Measurements from ENCODE around the gene CELA3A.
"Not testable (repeated sequence)": the region's sequence is repeated elsewhere in the genome, so short reads cannot be mapped to it uniquely, and the experiment has no call there.

CELA3A gene

GRCh38 chr1:22002461-22002860, 1.0 kb downstream of the CELA3A start:
- WGBS: 90% methylated on average over 1 of the region's 5 CpGs
- H3K23ac ChIP-seq (ENCODE audit: low read length in 2 of 2); H2BK12ac ChIP-seq (ENCODE audit: low read length in 2 of 2); H2BK120ac ChIP-seq (ENCODE audit: low read depth, low read length); H3K9ac ChIP-seq (ENCODE audit: low read length); H2BK5ac ChIP-seq (ENCODE audit: low read depth, low read length, poor library complexity, severe bottlenecking); DNase-seq; H3K18ac ChIP-seq (ENCODE audit: low read depth in 1 of 2, low read length in 2 of 2); H2AK5ac ChIP-seq (ENCODE audit: low read length, severe bottlenecking); H3K4me3 ChIP-seq (ENCODE audit: insufficient read depth in 1 of 2, low read depth in 1 of 2, low read length in 2 of 2); H4K91ac ChIP-seq (ENCODE audit: low read length); H3K14ac ChIP-seq (ENCODE audit: low read length in 2 of 2); H3K9me3 ChIP-seq (ENCODE audit: control insufficient read depth, low read length); H3K36me3 ChIP-seq (ENCODE audit: control insufficient read depth in 1 of 2, insufficient read depth in 2 of 2, low read depth in 1 of 2, low read length in 2 of 2); H3K4me2 ChIP-seq (ENCODE audit: low read length, poor library complexity, severe bottlenecking); H3K4ac ChIP-seq (ENCODE audit: low read depth in 1 of 2, low read length in 2 of 2); H3K4me1 ChIP-seq (ENCODE audit: control insufficient read depth, insufficient read depth, low read depth, low read length); H3K27ac ChIP-seq (ENCODE audit: low read length, poor library complexity, severe bottlenecking); H2BK15ac ChIP-seq (ENCODE audit: low read depth, poor library complexity, severe bottlenecking); H3K27me3 ChIP-seq (ENCODE audit: control insufficient read depth in 1 of 2, insufficient read depth in 1 of 2, low read length in 2 of 2); H2AFZ ChIP-seq (ENCODE audit: low read depth, low read length); H4K8ac ChIP-seq (ENCODE audit: low read length); H3K79me1 ChIP-seq (replicated peaks; ENCODE audit: low read length, poor library complexity, severe bottlenecking): not testable (repeated sequence)

DNA sequence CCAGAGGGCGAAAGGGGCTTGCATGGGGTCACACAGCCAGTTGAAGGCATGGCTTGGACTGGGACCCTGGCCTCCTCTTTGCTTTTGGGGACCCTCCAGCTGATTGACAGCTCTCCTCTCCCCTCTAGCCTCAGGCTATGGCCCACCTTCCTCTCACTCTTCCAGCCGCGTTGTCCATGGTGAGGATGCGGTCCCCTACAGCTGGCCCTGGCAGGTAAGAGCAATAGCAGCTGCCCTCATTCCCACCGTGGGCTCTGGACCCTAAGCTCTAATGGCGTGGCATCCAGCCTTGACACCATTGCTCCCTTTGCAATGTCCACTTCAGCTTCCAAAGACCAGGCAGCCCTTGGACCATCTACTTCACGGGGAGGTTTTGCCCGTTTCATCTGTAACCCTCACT, 1.4 kb downstream of the CELA3A start:
- not testable (repeated sequence) for H2BK5ac ChIP-seq (ENCODE audit: low read depth, low read length, poor library complexity, severe bottlenecking); H3K14ac ChIP-seq (ENCODE audit: low read length in 2 of 2); H2AFZ ChIP-seq (ENCODE audit: low read depth, low read length); H3K4ac ChIP-seq (ENCODE audit: low read depth in 1 of 2, low read length in 2 of 2); H3K4me1 ChIP-seq (ENCODE audit: control insufficient read depth, insufficient read depth, low read depth, low read length); H3K9me3 ChIP-seq (ENCODE audit: control insufficient read depth, low read length); H2AK5ac ChIP-seq (ENCODE audit: low read length, severe bottlenecking); H4K91ac ChIP-seq (ENCODE audit: low read length); H3K23ac ChIP-seq (ENCODE audit: low read length in 2 of 2); H3K18ac ChIP-seq (ENCODE audit: low read depth in 1 of 2, low read length in 2 of 2); H3K9ac ChIP-seq (ENCODE audit: low read length); H3K27me3 ChIP-seq (ENCODE audit: control insufficient read depth in 1 of 2, insufficient read depth in 1 of 2, low read length in 2 of 2); H3K27ac ChIP-seq (ENCODE audit: low read length, poor library complexity, severe bottlenecking); H3K79me1 ChIP-seq (replicated peaks; ENCODE audit: low read length, poor library complexity, severe bottlenecking); H2BK15ac ChIP-seq (ENCODE audit: low read depth, poor library complexity, severe bottlenecking); DNase-seq; H2BK12ac ChIP-seq (ENCODE audit: low read length in 2 of 2); H4K8ac ChIP-seq (ENCODE audit: low read length); H3K36me3 ChIP-seq (ENCODE audit: control insufficient read depth in 1 of 2, insufficient read depth in 2 of 2, low read depth in 1 of 2, low read length in 2 of 2); H2BK120ac ChIP-seq (ENCODE audit: low read depth, low read length); H3K4me2 ChIP-seq (ENCODE audit: low read length, poor library complexity, severe bottlenecking); H3K4me3 ChIP-seq (ENCODE audit: insufficient read depth in 1 of 2, low read depth in 1 of 2, low read length in 2 of 2)
- WGBS: 85% methylated on average over 8 of the region's 8 CpGs

DNA sequence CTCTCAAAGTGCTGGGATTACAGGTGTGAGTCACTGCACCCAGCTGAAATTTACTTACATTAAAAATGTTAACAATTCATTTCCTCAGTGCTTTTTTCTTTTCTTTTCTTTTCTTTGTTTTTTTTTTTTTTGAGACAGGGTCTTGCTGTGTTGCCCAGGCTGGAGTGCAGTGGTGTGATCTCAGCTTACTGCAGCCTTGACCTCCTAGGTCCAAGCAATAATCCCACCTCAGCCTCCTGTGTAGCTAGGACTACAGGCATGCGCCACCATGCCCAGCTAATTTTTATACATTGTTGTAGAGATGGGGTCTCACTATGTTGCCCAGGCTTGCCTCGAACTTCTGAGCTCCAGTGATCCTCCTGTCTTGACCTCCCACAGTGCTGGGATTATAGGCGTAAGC, 2.5 kb downstream of the CELA3A start:
- H2BK120ac ChIP-seq (ENCODE audit: low read depth, low read length); H3K4me3 ChIP-seq (ENCODE audit: insufficient read depth in 1 of 2, low read depth in 1 of 2, low read length in 2 of 2); DNase-seq; H3K18ac ChIP-seq (ENCODE audit: low read depth in 1 of 2, low read length in 2 of 2); H2AK5ac ChIP-seq (ENCODE audit: low read length, severe bottlenecking); H3K27me3 ChIP-seq (ENCODE audit: control insufficient read depth in 1 of 2, insufficient read depth in 1 of 2, low read length in 2 of 2); H2BK5ac ChIP-seq (ENCODE audit: low read depth, low read length, poor library complexity, severe bottlenecking); H3K36me3 ChIP-seq (ENCODE audit: control insufficient read depth in 1 of 2, insufficient read depth in 2 of 2, low read depth in 1 of 2, low read length in 2 of 2); H2BK15ac ChIP-seq (ENCODE audit: low read depth, poor library complexity, severe bottlenecking); H3K79me1 ChIP-seq (replicated peaks; ENCODE audit: low read length, poor library complexity, severe bottlenecking); H3K4me2 ChIP-seq (ENCODE audit: low read length, poor library complexity, severe bottlenecking); H2AFZ ChIP-seq (ENCODE audit: low read depth, low read length); H3K9me3 ChIP-seq (ENCODE audit: control insufficient read depth, low read length); H3K14ac ChIP-seq (ENCODE audit: low read length in 2 of 2); H3K23ac ChIP-seq (ENCODE audit: low read length in 2 of 2); H3K9ac ChIP-seq (ENCODE audit: low read length); H2BK12ac ChIP-seq (ENCODE audit: low read length in 2 of 2); H4K91ac ChIP-seq (ENCODE audit: low read length); H3K27ac ChIP-seq (ENCODE audit: low read length, poor library complexity, severe bottlenecking); H3K4me1 ChIP-seq (ENCODE audit: control insufficient read depth, insufficient read depth, low read depth, low read length); H3K4ac ChIP-seq (ENCODE audit: low read depth in 1 of 2, low read length in 2 of 2); H4K8ac ChIP-seq (ENCODE audit: low read length): not testable (repeated sequence)
- WGBS: no CpG with 5 or more reads among the region's 3 CpGs

DNA sequence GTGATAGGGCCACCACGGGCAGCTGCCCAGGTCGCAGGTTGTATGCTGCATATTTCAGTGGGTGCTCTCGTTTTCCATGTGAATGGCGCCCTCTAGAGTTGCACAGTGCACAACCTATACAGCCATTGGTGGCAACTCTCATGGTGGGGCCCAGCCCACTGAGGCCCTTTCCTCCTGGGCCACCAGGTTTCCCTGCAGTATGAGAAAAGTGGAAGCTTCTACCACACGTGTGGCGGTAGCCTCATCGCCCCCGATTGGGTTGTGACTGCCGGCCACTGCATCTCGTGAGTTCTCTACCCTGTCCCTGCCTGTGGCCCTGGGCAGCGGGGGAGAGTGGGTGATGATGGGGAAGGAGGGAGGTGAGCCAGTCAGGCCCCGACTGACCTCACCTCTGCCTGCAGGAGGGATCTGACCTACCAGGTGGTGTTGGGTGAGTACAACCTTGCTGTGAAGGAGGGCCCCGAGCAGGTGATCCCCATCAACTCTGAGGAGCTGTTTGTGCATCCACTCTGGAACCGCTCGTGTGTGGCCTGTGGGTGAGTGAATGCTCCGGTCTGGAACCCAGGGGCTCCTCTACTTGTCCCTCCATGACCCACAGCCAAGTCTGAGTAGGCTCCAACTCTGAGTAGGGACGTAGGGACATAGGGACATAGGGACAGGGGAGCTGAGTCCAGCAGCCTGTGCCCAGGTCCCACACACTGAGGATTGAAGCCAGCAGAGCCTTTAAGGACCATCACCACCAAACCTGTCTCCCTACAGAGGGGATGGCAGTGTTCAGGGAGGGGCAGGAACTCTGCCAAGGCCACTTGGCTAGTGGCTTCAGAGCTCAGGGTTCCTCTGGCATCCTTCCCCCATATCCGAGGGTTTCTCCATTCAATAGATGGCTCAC, 4.0 kb downstream of the CELA3A start:
- H3K4ac ChIP-seq (ENCODE audit: low read depth in 1 of 2, low read length in 2 of 2); H3K27ac ChIP-seq (ENCODE audit: low read length, poor library complexity, severe bottlenecking); H3K18ac ChIP-seq (ENCODE audit: low read depth in 1 of 2, low read length in 2 of 2); H2BK12ac ChIP-seq (ENCODE audit: low read length in 2 of 2); H2BK120ac ChIP-seq (ENCODE audit: low read depth, low read length); H2AK5ac ChIP-seq (ENCODE audit: low read length, severe bottlenecking); H3K4me3 ChIP-seq (ENCODE audit: insufficient read depth in 1 of 2, low read depth in 1 of 2, low read length in 2 of 2); H4K91ac ChIP-seq (ENCODE audit: low read length); DNase-seq; H3K79me1 ChIP-seq (replicated peaks; ENCODE audit: low read length, poor library complexity, severe bottlenecking); H4K8ac ChIP-seq (ENCODE audit: low read length); H2AFZ ChIP-seq (ENCODE audit: low read depth, low read length); H2BK5ac ChIP-seq (ENCODE audit: low read depth, low read length, poor library complexity, severe bottlenecking); H3K27me3 ChIP-seq (ENCODE audit: control insufficient read depth in 1 of 2, insufficient read depth in 1 of 2, low read length in 2 of 2); H3K4me2 ChIP-seq (ENCODE audit: low read length, poor library complexity, severe bottlenecking); H3K23ac ChIP-seq (ENCODE audit: low read length in 2 of 2); H3K4me1 ChIP-seq (ENCODE audit: control insufficient read depth, insufficient read depth, low read depth, low read length); H3K36me3 ChIP-seq (ENCODE audit: control insufficient read depth in 1 of 2, insufficient read depth in 2 of 2, low read depth in 1 of 2, low read length in 2 of 2); H3K14ac ChIP-seq (ENCODE audit: low read length in 2 of 2); H2BK15ac ChIP-seq (ENCODE audit: low read depth, poor library complexity, severe bottlenecking); H3K9ac ChIP-seq (ENCODE audit: low read length); H3K9me3 ChIP-seq (ENCODE audit: control insufficient read depth, low read length): not testable (repeated sequence)
- WGBS: 75% methylated on average over 18 of the region's 18 CpGs

Measured in mesenchymal stem cell (in vitro differentiated cells and primary cell).